ENCODE results near the gene ITFG2.
"Not testable (repeated sequence)": the region's sequence is repeated elsewhere in the genome, so short reads cannot be mapped to it uniquely, and the experiment has no call there.

Gene ITFG2

GRCh38 chr12:2832550-2833127 is 20.2 kb downstream of the ITFG2 start:
- no peak for DNase-seq

GRCh38 chr12:2833327-2833726 is 20.9 kb downstream of the ITFG2 start:
- DNase-seq = no peak

DNA sequence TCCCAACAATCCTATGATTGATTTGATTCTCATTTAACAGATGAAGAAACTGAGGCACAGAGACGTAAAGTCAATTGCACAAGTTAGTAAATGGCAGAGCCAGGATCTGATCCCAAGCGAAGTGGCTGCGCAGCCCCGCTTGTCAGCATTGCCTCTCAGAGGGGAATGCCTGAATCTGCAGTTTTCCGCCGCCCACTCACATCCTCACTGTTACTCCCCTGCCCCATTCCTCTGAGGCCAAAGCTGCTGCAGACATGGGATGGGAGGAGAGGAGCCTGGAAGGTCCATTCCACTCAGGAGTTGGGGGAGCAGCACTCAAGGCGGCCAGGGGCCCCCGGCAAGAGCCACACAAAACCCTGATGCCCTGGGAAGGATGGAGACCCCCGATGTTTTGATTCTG is 21.3 kb downstream of the ITFG2 start:
- no peak for DNase-seq

DNA sequence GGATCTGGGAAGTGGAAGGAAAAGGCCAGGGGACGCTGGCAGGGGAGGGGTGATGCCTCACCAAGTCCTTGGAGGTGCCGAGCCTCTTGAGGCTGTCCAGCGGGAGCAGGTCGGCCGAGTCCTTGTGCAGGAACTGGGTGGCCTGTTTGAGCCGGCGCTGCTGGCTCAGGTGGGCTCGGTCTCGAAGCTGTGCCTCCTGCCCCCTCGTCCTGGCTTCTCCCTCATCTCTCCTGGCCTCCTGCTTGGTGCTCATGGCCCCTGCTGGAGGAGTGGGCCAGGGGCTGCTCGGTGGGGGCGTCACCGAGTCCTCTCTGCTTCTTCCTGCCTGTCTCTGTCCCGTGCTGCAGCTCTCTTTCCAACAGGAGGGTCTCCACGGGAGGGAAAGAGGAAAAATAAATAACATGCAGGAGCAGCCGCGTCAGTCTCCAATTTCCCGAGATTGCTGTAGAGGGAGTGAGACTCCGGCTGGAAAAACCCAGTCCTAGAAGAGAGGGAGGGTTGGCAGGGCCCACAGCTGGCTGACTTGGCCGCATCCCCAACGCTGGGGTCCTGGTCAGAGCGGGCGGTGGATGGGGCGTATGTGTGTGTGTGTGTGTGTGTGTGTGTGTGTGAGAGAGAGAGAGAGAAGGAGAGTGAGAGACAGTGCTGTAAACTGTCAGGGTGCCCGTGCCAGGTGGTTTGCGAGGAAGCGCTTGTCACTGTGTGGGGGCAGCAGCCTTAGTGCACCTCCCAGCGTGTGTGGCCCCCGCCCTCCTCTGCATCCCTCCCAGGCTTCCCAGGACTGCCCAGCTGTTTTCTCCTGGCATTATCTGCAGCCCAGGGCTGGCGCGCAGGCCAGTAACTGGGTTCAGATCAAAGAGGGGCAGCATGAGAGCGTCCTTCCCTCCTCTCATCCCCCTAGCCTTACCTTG is 22.4 kb downstream of the ITFG2 start, which contains the start of gene NRIP2:
Gene NRIP2, minus strand, starts transcription at position 455 of the 911 bp plus-strand sequence. Its CDS starts 52 bp downstream, at position 403.
- no peak for DNase-seq

GRCh38 chr12:2835691-2836403 is 23.4 kb downstream of the ITFG2 start:
- DNase-seq = no peak

GRCh38 chr12:2836574-2836973 is 24.1 kb downstream of the ITFG2 start:
- no peak for DNase-seq

DNA sequence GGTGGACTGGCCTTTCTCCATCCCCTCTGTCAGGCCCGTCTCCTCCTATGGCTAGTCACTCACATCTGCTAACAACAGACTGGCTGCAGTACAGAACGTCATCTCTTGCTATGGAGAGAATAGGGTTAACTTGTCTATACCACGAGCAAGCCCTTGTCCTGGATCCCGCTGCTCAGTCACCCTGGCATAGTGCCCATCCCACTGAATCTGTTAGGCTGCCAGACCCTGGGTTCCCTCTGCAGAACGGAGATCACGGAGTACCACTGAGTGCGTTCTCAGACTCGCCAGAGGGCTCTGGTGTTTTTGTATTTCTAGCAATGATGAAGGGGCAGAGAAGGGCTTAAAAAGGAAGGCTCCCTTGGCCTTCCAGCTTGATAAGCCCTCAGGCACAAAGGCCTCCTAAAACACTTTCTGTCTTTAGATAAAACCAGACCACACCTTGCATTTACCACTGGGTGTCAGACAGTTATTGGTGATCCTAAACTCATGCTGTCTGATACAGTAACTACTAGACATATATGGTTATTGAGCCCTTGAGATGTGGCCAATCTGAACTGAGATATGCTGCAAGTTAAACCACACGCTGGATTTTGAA is 28.7 kb downstream of the ITFG2 start:
- DNase-seq = no peak

- DNase-seq = no peak
These were observed 30.5 kb downstream of the ITFG2 start for GRCh38 chr12:2842948-2843347.

- no peak for DNase-seq
These were observed 32.3 kb downstream of the ITFG2 start for GRCh38 chr12:2844786-2845185.

- DNase-seq = no peak
These were observed 32.8 kb downstream of the ITFG2 start for GRCh38 chr12:2845280-2845679.

GRCh38 chr12:2851931-2852330 is 39.5 kb downstream of the ITFG2 start:
- DNase-seq = no peak

- DNase-seq = peak; percentile 37 to 42
These were observed 41.2 kb downstream of the ITFG2 start for GRCh38 chr12:2853626-2854025.

GRCh38 chr12:2854669-2855453 is 42.4 kb downstream of the ITFG2 start:
- DNase-seq = no peak

GRCh38 chr12:2855546-2855945 is 43.1 kb downstream of the ITFG2 start:
- DNase-seq = no peak

DNA sequence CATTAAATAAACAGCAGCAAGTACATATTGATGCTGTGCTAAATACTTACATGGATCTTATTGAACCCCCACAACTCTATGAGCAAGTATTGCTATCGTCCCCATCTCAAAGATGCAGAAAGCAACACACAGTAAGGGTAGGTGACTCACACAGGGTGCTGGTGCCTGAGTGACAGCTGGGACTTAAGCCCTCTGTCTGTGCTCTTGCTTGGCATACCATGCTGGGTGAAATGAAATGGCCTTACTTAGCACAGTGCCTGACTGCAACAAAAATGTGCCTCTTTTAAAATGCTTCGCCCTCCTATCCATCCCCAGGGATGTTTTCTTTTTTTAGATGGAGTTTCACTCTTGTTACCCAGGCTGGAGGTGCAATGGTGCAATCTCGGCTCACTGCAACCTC is 43.6 kb downstream of the ITFG2 start:
- no peak for DNase-seq

- no peak for DNase-seq
These were observed 44.6 kb downstream of the ITFG2 start, which contains the start of gene TEX52 for GRCh38 chr12:2857021-2857431. TSS of gene TEX52 (minus strand) at chr12:2857039. CDS start at chr12:2857026, 13 bp downstream.

DNA sequence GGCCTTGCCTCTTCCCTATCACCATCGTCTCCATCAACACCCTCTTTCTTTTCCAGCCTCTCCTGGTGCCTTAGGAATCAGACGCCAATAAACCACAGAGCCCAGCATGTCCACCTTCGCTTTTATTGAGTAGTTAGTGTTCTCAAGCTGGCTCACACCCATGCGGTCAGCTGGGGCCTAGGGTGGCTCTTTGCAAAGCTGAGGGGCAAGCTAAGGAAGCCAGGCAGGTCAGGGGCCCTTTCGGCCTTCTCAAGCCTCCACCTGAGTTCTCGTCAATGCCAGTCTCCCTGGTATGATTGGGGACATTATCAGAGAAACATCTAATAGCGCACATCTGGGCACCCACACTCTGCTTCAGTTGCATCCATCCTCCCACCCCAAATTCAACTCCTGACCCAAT is 45.1 kb downstream of the ITFG2 start:
- DNase-seq = no peak

DNA sequence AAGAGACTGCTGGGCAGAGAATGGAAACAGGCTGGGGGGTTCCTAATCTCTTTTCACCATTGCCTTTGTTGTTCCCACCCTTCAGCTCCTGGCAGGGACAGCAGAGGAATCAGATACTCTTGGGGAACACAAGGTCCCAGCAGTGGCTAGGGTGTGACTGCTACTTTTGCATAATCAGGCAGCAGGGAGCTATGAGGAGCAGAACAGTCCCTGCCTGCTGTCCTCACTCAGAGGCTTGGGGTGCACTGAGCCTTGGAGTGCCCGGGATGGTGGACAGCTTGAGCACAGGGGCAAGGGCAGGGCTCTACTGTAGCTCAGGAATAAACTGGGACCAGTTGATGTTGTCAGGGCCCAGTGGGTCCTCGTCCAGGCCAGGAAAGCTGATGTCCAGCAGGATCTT is 45.9 kb downstream of the ITFG2 start:
- no peak for DNase-seq

DNA sequence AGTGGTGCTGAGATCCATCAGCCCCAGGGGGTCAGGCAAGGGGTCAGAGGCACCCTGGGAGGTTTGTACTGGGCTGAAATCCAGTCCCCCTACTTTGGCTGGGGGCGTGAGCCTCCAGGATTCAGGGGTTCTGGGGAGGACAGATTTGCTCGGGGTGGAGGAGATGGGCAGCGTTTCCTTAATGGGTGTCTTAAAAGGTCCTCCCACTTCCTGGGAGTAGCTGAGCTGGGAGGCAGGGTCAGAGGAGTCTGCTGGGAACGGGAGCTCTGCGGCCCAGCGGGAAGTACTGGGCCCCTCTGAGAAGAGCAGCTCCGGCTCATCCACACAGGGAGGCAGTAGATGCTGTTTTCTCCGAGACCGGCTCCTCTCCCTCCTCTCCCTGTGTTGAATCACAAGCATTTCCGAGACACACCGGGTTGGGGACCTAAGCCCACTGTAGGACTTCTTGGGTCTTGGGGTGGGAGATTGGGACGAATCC is 46.5 kb downstream of the ITFG2 start:
- no peak for DNase-seq

- DNase-seq = no peak
These were observed 47.7 kb downstream of the ITFG2 start for GRCh38 chr12:2860170-2860569.

DNA sequence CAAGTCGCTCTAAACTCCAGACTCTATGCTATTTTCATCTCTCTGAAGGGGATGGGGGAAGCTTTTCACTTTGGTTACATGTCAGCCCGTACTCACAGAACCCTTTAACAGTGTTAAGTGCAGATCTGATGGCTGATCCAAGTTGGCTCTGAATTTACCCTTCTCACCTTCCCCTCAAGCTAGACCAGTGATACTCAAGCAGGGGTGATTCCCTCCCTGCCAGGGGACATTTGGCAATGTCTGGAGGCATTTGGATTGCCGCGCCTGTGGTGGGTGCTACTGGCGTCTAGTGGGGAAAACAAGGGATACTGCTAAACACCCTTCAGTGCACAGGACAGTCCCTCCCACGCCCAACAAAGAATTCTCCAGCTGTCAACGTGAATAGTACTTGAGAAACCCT is 50.4 kb downstream of the ITFG2 start:
- DNase-seq = no peak

GRCh38 chr12:2863402-2863801 is 50.9 kb downstream of the ITFG2 start:
- not testable (repeated sequence) for DNase-seq
